ENCODE results near the gene LIN7C. TPM values are rescaled to one million over a fixed set of nuclear protein-coding genes. Genes with fewer than 3 reads are reported as not detected.

The LIN7C gene
- total and polyA plus RNA-seq, 9 of the 15 experiments (the other 6 are each of a cell fraction or from before 2014, with no cell fraction given): 10.8 to 52.7 (median 21.5) TPM

DNA sequence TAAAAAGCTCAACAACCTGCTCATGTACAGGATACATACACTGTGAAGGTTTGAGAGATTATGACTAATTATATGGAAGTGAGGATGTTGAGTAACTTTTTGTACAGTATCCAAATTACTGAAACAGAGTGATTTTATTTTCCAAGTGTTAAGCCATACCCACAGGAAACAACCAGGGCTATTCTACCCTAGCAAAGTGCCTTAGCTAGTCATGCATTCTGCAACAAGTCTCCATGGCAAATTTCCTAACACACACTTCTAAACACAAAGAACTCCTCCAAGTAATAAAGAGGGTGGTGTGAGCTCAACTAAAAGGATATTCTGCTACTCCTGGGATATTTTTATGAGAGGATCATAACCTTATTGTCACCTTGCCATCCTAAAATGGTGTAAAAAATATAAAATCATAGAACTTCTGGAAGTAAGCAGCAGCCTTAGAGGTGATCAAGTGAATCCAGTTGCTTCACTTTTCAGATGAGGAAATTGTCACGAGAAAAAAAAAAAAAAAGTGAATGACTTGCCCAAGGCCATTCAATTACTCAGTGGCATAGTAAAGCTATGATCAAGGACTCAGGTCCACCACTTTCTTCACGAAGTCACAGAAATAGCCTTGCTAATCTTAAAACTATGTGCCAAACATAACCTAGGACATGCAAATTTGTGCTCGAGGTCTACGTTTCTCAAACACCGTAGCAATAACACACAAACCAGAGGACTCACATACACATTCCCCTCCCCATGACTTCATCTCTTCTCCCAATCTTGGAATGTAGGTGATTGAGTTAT lies 38.2 kb downstream of the LIN7C start:
- Histone ChIP-seq H3K9ac (ENCODE audit: insufficient read depth in 1 of 2, low read depth in 2 of 2, low read length in 2 of 2) (no peak overlapping the region), H3K79me2 (ENCODE audit: control insufficient read depth, insufficient read depth, low read length) (peaks cover 40% of the 10 kb centered on the region)
- FAIRE-seq: no peak

More for the DNA sequence above, 38.2 kb downstream of the LIN7C start:
- Histone ChIP-seq H3K4me2 (ENCODE audit: insufficient read depth, low read length) (no peak overlapping the region), H3K9me1 (ENCODE audit: control insufficient read depth, insufficient read depth, low read length) (peaks cover 3% of the 10 kb centered on the region), H3K9me3 (replicated peaks; ENCODE audit: control insufficient read depth, insufficient read depth, low read depth, low read length) (no peaks in the 10 kb centered on the region), H3K36me3 (ENCODE audit: control insufficient read depth, insufficient read depth, low read length) (no peaks in the 10 kb centered on the region), H3K4me1 (replicated peaks in 1 of 2; ENCODE audit: control insufficient read depth in 2 of 2, insufficient read depth in 2 of 2, low read length in 2 of 2) (peaks cover 19 to 20% of the 10 kb centered on the region in 2 experiments; a peak in 4 of 5 replicates), H3K27me3 (ENCODE audit: control insufficient read depth in 2 of 2, insufficient read depth in 2 of 2, low read length in 2 of 2) (no peaks in the 10 kb centered on the region), H3K27ac (ENCODE audit: extremely low read depth, low read depth, low read length) (no peak overlapping the region), H3K4me3 (no peak overlapping the region), H2AFZ (ENCODE audit: low read depth, low read length) (no peak overlapping the region), H4K20me1 (replicated peaks; ENCODE audit: control insufficient read depth, insufficient read depth, low read length) (0 out of 2 replicates have a peak, but pooled peaks cover 6% of the 10 kb centered on the region)
- no peak for DNase-seq (ENCODE audit: extremely low read depth in 1 of 4, low spot score in 3 of 4)
- POLR2A ChIA-PET: interaction anchor here (0.7 to 1.1 kb wide), 3 partner anchors 15 to 1840 kb away, joined by 3 to 4 read pairs (median 3); no protein-coding TSS in a partner anchor
- no peak for ATAC-seq
- no TSS peak for BruUV-seq (replicated peaks)
- CTCF ChIA-PET (ENCODE audit: low intra/inter-chr PET ratio): no interaction called here
- 48% methylated on average over 5 of the region's 5 CpGs for WGBS (ENCODE audit: insufficient coverage, low coverage, missing lambda C conversion rate)
- TF ChIP-seq CEBPG (CRISPR knock-in tag; IDR thresholded peaks at IDR 0.05) (no peak), CEBPG (tag; conservative IDR thresholded peaks at IDR 0.05 in 1 of 2, IDR thresholded peaks at IDR 0.05 in 1 of 2) (0 out of 4 replicates have a peak, but pooled peaks of 1 of the 2 experiments have one; percentile 23), TAF1 (IDR thresholded peaks at IDR 0.05; ENCODE audit: control insufficient read depth, extremely low read depth, insufficient read depth, low read length, severe bottlenecking) (no peak), FIP1L1 (IDR thresholded peaks at IDR 0.05; ENCODE audit: low read depth, low read length, poor library complexity, severe bottlenecking) (no peak), PRMT5 (CRISPR knock-in tag; IDR thresholded peaks at IDR 0.05) (no peak), SNRNP70 (optimal IDR thresholded peaks at IDR 0.05; ENCODE audit: low read depth, low read length) (no peak)
- TF ChIP-seq, protein P1, sequence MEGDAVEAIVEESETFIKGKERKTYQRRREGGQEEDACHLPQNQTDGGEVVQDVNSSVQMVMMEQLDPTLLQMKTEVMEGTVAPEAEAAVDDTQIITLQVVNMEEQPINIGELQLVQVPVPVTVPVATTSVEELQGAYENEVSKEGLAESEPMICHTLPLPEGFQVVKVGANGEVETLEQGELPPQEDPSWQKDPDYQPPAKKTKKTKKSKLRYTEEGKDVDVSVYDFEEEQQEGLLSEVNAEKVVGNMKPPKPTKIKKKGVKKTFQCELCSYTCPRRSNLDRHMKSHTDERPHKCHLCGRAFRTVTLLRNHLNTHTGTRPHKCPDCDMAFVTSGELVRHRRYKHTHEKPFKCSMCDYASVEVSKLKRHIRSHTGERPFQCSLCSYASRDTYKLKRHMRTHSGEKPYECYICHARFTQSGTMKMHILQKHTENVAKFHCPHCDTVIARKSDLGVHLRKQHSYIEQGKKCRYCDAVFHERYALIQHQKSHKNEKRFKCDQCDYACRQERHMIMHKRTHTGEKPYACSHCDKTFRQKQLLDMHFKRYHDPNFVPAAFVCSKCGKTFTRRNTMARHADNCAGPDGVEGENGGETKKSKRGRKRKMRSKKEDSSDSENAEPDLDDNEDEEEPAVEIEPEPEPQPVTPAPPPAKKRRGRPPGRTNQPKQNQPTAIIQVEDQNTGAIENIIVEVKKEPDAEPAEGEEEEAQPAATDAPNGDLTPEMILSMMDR (IDR thresholded peaks at IDR 0.05 in 2 of 3, conservative IDR thresholded peaks at IDR 0.05 in 1 of 3; ENCODE audit: insufficient read depth in 2 of 3, low read depth in 1 of 3, low read length in 3 of 3): no peak
- TF ChIP-seq, protein P2, sequence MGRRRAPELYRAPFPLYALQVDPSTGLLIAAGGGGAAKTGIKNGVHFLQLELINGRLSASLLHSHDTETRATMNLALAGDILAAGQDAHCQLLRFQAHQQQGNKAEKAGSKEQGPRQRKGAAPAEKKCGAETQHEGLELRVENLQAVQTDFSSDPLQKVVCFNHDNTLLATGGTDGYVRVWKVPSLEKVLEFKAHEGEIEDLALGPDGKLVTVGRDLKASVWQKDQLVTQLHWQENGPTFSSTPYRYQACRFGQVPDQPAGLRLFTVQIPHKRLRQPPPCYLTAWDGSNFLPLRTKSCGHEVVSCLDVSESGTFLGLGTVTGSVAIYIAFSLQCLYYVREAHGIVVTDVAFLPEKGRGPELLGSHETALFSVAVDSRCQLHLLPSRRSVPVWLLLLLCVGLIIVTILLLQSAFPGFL (CRISPR knock-in tag; IDR thresholded peaks at IDR 0.05): no peak
- intact Hi-C loops (cut with micrococcal nuclease): no loop called here
- in situ Hi-C loops (cut with MboI): no loop called here
